ENCODE results near the gene TPRG1. TPM values are rescaled to one million over a fixed set of nuclear protein-coding genes. Genes with fewer than 3 reads are reported as not detected.

TPRG1 gene
- total and polyA plus RNA-seq, 8 donors, result 0.12 to 4.4 (median 1.2) TPM; not detected in 1

DNA sequence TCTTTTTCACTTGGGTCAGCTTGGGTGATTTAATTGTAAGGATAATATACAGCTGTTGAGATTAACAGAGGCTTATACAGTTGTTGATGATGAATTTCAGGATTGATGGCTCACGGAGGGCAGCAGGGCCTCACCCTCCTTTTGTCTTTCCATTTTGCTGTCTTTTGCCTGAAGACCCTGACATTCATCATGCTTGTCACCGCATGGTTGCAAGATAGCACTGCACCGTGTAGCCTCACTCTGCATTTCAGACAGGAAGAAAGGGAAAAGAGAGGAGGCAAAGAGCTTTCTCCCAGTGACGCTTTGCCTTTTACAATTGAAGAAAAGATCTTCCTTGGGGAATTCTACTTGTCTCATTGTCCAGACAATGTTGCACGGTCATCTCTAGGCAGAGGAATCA, 115.1 kb downstream of the TPRG1 start:
- no peak for ATAC-seq
- Histone ChIP-seq H3K36me3 (no peaks in the 10 kb centered on the region), H3K27ac (no peak overlapping the region), H3K9me3 (no peaks in the 10 kb centered on the region), H3K27me3 (no peaks in the 10 kb centered on the region), H3K4me3 (no peak overlapping the region), H3K4me1 (no peaks in the 10 kb centered on the region)
- DNase-seq, result no peak
- intact Hi-C loops (cut with DNase I), result no loop called here
- TF ChIP-seq, protein P1, sequence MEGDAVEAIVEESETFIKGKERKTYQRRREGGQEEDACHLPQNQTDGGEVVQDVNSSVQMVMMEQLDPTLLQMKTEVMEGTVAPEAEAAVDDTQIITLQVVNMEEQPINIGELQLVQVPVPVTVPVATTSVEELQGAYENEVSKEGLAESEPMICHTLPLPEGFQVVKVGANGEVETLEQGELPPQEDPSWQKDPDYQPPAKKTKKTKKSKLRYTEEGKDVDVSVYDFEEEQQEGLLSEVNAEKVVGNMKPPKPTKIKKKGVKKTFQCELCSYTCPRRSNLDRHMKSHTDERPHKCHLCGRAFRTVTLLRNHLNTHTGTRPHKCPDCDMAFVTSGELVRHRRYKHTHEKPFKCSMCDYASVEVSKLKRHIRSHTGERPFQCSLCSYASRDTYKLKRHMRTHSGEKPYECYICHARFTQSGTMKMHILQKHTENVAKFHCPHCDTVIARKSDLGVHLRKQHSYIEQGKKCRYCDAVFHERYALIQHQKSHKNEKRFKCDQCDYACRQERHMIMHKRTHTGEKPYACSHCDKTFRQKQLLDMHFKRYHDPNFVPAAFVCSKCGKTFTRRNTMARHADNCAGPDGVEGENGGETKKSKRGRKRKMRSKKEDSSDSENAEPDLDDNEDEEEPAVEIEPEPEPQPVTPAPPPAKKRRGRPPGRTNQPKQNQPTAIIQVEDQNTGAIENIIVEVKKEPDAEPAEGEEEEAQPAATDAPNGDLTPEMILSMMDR (IDR thresholded peaks at IDR 0.05), result no peak
- FAIRE-seq, result no peak
- 78 to 83% methylated on average over 5 of the region's 5 CpGs for WGBS, 2 donors

DNA sequence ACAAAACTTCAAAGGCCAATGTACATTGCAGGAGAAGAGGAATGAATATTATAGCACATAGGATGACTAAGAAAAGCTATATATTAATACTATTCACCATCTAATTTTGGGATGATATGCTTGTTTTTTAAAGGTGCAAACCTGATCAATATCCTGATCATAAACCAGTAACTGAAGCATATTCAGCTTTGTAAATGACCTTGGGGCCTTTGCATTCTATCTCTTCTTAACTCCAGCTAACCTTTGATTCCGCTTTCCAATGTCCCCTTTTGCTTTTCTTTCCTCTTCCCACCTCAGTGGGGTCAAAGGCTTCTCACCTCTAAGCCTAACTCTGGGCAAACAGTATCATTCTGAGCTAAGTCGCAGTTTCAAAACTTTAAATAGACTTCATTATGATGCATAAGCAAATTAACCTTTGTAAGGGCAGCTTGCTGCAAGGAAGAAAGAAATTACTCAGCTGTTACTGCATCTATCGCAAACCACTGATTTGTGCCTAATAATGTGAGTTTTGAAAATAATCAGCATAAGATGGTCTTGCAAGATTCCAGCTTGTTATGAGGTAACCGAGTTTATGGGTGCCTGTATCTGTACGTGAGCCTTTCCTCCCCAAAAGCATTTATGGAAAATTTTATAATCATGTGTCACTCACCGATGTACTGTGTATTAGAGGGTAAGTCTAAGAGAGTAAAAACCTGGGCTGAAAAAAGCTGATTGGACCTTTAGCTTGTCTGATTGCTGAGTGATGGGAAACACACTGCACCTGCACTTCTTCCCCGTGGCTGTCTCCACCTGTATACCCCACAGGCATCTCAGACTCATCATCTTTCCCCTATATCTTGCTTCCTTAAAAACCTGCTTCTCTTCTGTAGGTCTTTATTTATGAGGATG, 116.8 kb downstream of the TPRG1 start:
- no peak for DNase-seq
- WGBS, 2 donors, result 71 to 75% methylated on average over 7 of the region's 7 CpGs
- no peak for FAIRE-seq
- ATAC-seq, result no peak
- Histone ChIP-seq H3K4me3 (no peak overlapping the region), H3K36me3 (no peaks in the 10 kb centered on the region), H3K9me3 (no peaks in the 10 kb centered on the region), H3K4me1 (no peaks in the 10 kb centered on the region), H3K27me3 (no peaks in the 10 kb centered on the region), H3K27ac (no peak overlapping the region)
- intact Hi-C loops (cut with DNase I), result no loop called here
- TF ChIP-seq, protein P1 (IDR thresholded peaks at IDR 0.05), result no peak

DNA sequence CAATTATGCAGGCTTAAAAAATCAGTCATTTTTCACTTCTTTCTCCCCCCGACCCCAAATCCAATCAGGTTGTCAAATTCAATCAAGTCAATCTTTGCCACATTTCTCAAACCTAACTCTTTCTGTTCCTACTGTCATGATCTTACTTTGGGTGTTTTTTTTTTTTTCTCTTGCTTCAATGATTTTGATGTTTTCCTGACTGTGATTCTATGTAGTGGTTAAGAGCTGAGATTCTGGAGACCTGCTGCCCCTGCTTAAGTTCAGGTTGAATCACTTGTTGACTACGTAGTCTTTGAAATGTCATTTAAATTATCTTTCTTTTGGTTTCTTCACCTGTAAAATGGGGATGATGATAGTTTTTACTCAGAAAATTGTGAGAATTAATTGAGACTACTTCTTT, 117.5 kb downstream of the TPRG1 start:
- Histone ChIP-seq H3K27ac (no peak overlapping the region), H3K27me3 (no peaks in the 10 kb centered on the region), H3K4me3 (no peak overlapping the region), H3K9me3 (no peaks in the 10 kb centered on the region), H3K36me3 (no peaks in the 10 kb centered on the region), H3K4me1 (no peaks in the 10 kb centered on the region)
- FAIRE-seq (no peak), DNase-seq (no peak), ATAC-seq (no peak)
- 73 to 85% methylated on average over 2 of the region's 2 CpGs for WGBS, 2 donors
- TF ChIP-seq, protein P1 (IDR thresholded peaks at IDR 0.05), result no peak
- intact Hi-C loops (cut with DNase I), result no loop called here

DNA sequence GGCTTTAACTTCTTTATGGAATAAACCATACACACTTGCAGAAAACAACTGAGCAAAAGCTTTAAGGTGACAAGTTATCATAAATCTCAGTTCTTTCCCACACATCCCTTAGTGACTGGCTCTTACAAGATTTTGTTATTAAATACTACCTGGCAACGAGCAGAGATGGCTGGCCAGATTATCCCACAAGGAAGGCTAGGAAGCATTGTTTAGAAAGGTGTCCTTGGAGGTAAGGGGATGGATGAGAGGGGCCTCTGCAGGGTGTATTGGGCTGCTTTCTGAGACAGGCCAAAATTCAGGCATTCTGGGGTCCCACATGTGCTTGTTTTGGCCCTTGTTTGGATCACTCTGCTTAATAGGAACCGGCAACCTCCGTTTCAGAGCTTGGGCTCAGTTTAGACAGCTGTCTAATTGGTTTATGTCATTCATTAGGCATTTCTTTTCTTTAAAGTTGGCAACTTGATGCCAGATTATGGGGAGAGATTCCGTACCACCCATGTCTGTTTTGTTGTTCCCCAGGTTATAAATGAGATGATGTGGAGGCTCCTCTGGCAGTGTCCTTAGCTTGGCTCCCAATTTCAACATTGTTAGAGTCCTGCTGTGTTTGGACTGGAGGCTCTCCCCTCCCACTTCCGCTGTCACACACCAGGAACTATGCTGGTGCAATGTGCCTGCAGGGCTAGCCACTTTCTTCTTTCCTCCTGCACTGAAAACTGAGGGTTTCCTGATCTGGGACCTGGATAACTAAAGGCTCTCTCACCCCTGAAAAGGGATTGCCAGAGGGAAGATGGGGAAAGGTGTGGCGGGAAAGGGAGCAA, 121.1 kb downstream of the TPRG1 start:
- no peak for ATAC-seq
- Histone ChIP-seq H3K4me3 (no peak overlapping the region), H3K27me3 (no peaks in the 10 kb centered on the region), H3K27ac (no peak overlapping the region), H3K36me3 (no peaks in the 10 kb centered on the region), H3K4me1 (no peaks in the 10 kb centered on the region), H3K9me3 (no peaks in the 10 kb centered on the region)
- 72 to 74% methylated on average over 6 of the region's 6 CpGs for WGBS, 2 donors
- no peak for DNase-seq
- intact Hi-C loops (cut with DNase I), result no loop called here
- FAIRE-seq, result no peak
- TF ChIP-seq, protein P1 (IDR thresholded peaks at IDR 0.05), result no peak

All from pancreas (tissue), 10 donors.